Islet of Langerhans (tissue), 1 donor: ENCODE results near the gene C20orf144.
"Not testable (repeated sequence)": the region's sequence is repeated elsewhere in the genome, so short reads cannot be mapped to it uniquely, and the experiment has no call there.

Experiments
- FAIRE-seq: peaks from one replicate; lab custom pipeline; 2011; peaks lifted over from hg19 to GRCh38; lab: Jason Lieb, UNC

C20orf144 gene

GRCh38 chr20:33697129-33697528 lies 35.0 kb downstream of the C20orf144 start:
- no peak for FAIRE-seq

- not testable (repeated sequence) for FAIRE-seq
Measured at GRCh38 chr20:33698966-33699365, 36.8 kb downstream of the C20orf144 start.

GRCh38 chr20:33700696-33701441 lies 38.7 kb downstream of the C20orf144 start:
- FAIRE-seq = not testable (repeated sequence)

- FAIRE-seq = no peak
Measured at GRCh38 chr20:33701629-33702450, 39.7 kb downstream of the C20orf144 start.

- FAIRE-seq = no peak
Measured at GRCh38 chr20:33702861-33703260, 40.7 kb downstream of the C20orf144 start.

- FAIRE-seq = no peak
Measured at GRCh38 chr20:33703498-33704137, 41.5 kb downstream of the C20orf144 start.

- no peak for FAIRE-seq
Measured at GRCh38 chr20:33704197-33704924, 42.2 kb downstream of the C20orf144 start.

GRCh38 chr20:33707668-33708067 lies 45.5 kb downstream of the C20orf144 start:
- no peak for FAIRE-seq

- no peak for FAIRE-seq
Measured at GRCh38 chr20:33709398-33709797, 47.3 kb downstream of the C20orf144 start.

- FAIRE-seq = no peak
Measured at GRCh38 chr20:33709905-33710541, 47.9 kb downstream of the C20orf144 start.

GRCh38 chr20:33710681-33711445 lies 48.7 kb downstream of the C20orf144 start:
- FAIRE-seq = no peak

- FAIRE-seq = no peak
Measured at GRCh38 chr20:33711446-33711738, 49.3 kb downstream of the C20orf144 start.
